Stimulated activated CD8-positive, alpha-beta memory T cell treated with anti-CD3 and anti-CD28 coated beads, Interleukin-12 subunit alpha, Interleukin-12 subunit beta, amount 100 ng/mL, for 24 hours (primary cell): Measurements from ENCODE around the gene PEMT.

Source experiments
- DNase-seq: peaks from one replicate; pipeline ENCODE4 v3.0.0-alpha.2; 2020; ENCODE audit errors: extremely low read depth

Gene PEMT

GRCh38 chr17:17514993-17515933 lies 76.2 kb downstream of the PEMT start:
- DNase-seq, result no peak

- no peak for DNase-seq
These were observed 77.0 kb downstream of the PEMT start for GRCh38 chr17:17514361-17514992.

- DNase-seq, result no peak
These were observed 77.9 kb downstream of the PEMT start for GRCh38 chr17:17513626-17514025.

- DNase-seq, result no peak
These were observed 78.6 kb downstream of the PEMT start for GRCh38 chr17:17512866-17513265.

- no peak for DNase-seq
These were observed 79.3 kb downstream of the PEMT start for GRCh38 chr17:17511881-17512858.

GRCh38 chr17:17511293-17511741 lies 80.2 kb downstream of the PEMT start:
- DNase-seq, result no peak

- DNase-seq, result no peak
These were observed 80.8 kb downstream of the PEMT start for GRCh38 chr17:17510456-17511292.

GRCh38 chr17:17509601-17510425 lies 81.7 kb downstream of the PEMT start:
- no peak for DNase-seq

- DNase-seq, result no peak
These were observed 82.6 kb downstream of the PEMT start for GRCh38 chr17:17508646-17509591.

- no peak for DNase-seq
These were observed 83.4 kb downstream of the PEMT start for GRCh38 chr17:17508019-17508535.

GRCh38 chr17:17507465-17508011 lies 84.0 kb downstream of the PEMT start:
- no peak for DNase-seq

GRCh38 chr17:17506893-17507464 lies 84.5 kb downstream of the PEMT start:
- DNase-seq, result no peak

- DNase-seq, result no peak
These were observed 85.2 kb downstream of the PEMT start for GRCh38 chr17:17506181-17506741.

GRCh38 chr17:17505610-17506171 lies 85.8 kb downstream of the PEMT start:
- DNase-seq, result no peak

- no peak for DNase-seq
These were observed 86.4 kb downstream of the PEMT start for GRCh38 chr17:17505151-17505550.

GRCh38 chr17:17504341-17505140 lies 87.0 kb downstream of the PEMT start:
- no peak for DNase-seq
